22Rv1 (cell line): ENCODE measurements around the gene TRMT1.

Source experiments
- ZFX ChIP-seq: fragments of 450-650 bp; IDR thresholded peaks from 2 replicates; pipeline ENCODE4 v1.6.1; 2017; ENCODE audit warnings: antibody characterized with exemption, borderline replicate concordance
- TF ChIP-seq, protein P1 (sequence below): fragments of 450-650 bp; IDR thresholded peaks from 2 replicates; pipeline ENCODE4 v1.5.1; 2017; ENCODE audit warnings: mild to moderate bottlenecking

GRCh38 chr19:13087795-13088537 lies 28.6 kb downstream of the TRMT1 start:
- TF ChIP-seq, protein P1, sequence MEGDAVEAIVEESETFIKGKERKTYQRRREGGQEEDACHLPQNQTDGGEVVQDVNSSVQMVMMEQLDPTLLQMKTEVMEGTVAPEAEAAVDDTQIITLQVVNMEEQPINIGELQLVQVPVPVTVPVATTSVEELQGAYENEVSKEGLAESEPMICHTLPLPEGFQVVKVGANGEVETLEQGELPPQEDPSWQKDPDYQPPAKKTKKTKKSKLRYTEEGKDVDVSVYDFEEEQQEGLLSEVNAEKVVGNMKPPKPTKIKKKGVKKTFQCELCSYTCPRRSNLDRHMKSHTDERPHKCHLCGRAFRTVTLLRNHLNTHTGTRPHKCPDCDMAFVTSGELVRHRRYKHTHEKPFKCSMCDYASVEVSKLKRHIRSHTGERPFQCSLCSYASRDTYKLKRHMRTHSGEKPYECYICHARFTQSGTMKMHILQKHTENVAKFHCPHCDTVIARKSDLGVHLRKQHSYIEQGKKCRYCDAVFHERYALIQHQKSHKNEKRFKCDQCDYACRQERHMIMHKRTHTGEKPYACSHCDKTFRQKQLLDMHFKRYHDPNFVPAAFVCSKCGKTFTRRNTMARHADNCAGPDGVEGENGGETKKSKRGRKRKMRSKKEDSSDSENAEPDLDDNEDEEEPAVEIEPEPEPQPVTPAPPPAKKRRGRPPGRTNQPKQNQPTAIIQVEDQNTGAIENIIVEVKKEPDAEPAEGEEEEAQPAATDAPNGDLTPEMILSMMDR, result no peak
- TF ChIP-seq ZFX, result no peak
